IPS DF 6.9 (cell line): ENCODE measurements around the gene MRNIP.
"Not testable (repeated sequence)": the region's sequence is repeated elsewhere in the genome, so short reads cannot be mapped to it uniquely, and the experiment has no call there.

Experiments used
- DNase-seq: peaks from one replicate; pipeline ENCODE4 v3.0.0-alpha.2; 2013; ENCODE audit warnings: low read depth, low spot score
- H3K27ac ChIP-seq: one replicate; pipeline ENCODE4 v1.5.1; 2013; ENCODE audit warnings: low read length, control low read depth
- H3K27me3 ChIP-seq: 2 replicates; pipeline ENCODE4 v1.6.1; 2013; ENCODE audit warnings: mild to moderate bottlenecking, low read length; ENCODE audit not compliant: control insufficient read depth, insufficient read depth
- H3K36me3 ChIP-seq: 2 replicates; pipeline ENCODE4 v1.6.1; 2013; ENCODE audit warnings: low read length; ENCODE audit not compliant: control insufficient read depth, insufficient read depth
- H3K4me1 ChIP-seq: 2 replicates; pipeline ENCODE4 v1.6.1; 2013; ENCODE audit warnings: low read length; ENCODE audit not compliant: control insufficient read depth, insufficient read depth
- H3K4me3 ChIP-seq: 2 replicates; pipeline ENCODE4 v1.5.1; 2013; ENCODE audit warnings: mild to moderate bottlenecking, low read length
- H3K9me3 ChIP-seq: 2 replicates; pipeline ENCODE4 v1.6.1; 2013; ENCODE audit warnings: low read length, inconsistent platforms; ENCODE audit not compliant: control insufficient read depth, insufficient read depth
- WGBS: extraction: QIAGEN DNeasy Blood & Tissue Kit; methylation state at CpG from one replicate; pipeline ENCODE4 v1.1.7; 2013; ENCODE audit warnings: mixed read lengths, missing lambda C conversion rate; ENCODE audit not compliant: insufficient read length, insufficient coverage; 5-methylcytosine and 5-hydroxymethylcytosine counted together

The MRNIP gene

GRCh38 chr5:179878222-179879002 lies 19.8 kb upstream of the MRNIP start:
- Histone ChIP-seq H3K36me3 (peaks cover 21% of the 10 kb centered on the region; the same call in 1 of the 2 replicates), H3K27me3 (no peaks in the 10 kb centered on the region), H3K4me3 (no peak overlapping the region), H3K9me3 (no peaks in the 10 kb centered on the region; the same call in 1 of the 2 replicates), H3K27ac (no peak overlapping the region), H3K4me1 (no peaks in the 10 kb centered on the region)
- WGBS, result no CpG with 5 or more reads among the region's 26 CpGs
- no peak for DNase-seq

- Histone ChIP-seq H3K36me3 (peaks cover 29% of the 10 kb centered on the region), H3K4me1 (no peaks in the 10 kb centered on the region), H3K27ac (no peak overlapping the region), H3K9me3 (no peaks in the 10 kb centered on the region), H3K4me3 (no peak overlapping the region), H3K27me3 (no peaks in the 10 kb centered on the region)
- WGBS, result no CpG with 5 or more reads among the region's 3 CpGs
- DNase-seq, result no peak
Observed at GRCh38 chr5:179876610-179876952, 18.0 kb upstream of the MRNIP start.

- Histone ChIP-seq H3K36me3 (peaks cover 29% of the 10 kb centered on the region), H3K27ac (no peak overlapping the region), H3K27me3 (no peaks in the 10 kb centered on the region), H3K4me3 (no peak overlapping the region), H3K9me3 (no peaks in the 10 kb centered on the region), H3K4me1 (no peaks in the 10 kb centered on the region)
- no CpG with 5 or more reads among the region's 16 CpGs for WGBS
- no peak for DNase-seq
Observed at GRCh38 chr5:179875741-179876609, 17.4 kb upstream of the MRNIP start.

GRCh38 chr5:179874536-179875292 lies 16.1 kb upstream of the MRNIP start:
- H3K9me3 ChIP-seq, result no peaks in the 10 kb centered on the region
- H3K4me1 ChIP-seq, result no peaks in the 10 kb centered on the region; the same call in 1 of the 2 replicates
- peaks cover 26% of the 10 kb centered on the region for H3K36me3 ChIP-seq
- no CpG with 5 or more reads among the region's 28 CpGs for WGBS
- H3K27me3 ChIP-seq, result no peaks in the 10 kb centered on the region
- no peak for DNase-seq
- no peak overlapping the region for H3K27ac ChIP-seq
- no peak overlapping the region for H3K4me3 ChIP-seq

- H3K36me3 ChIP-seq, result peaks cover 25% of the 10 kb centered on the region
- no peak for DNase-seq
- WGBS, result no CpG with 5 or more reads among the region's 3 CpGs
Observed at GRCh38 chr5:179874136-179874535, 15.5 kb upstream of the MRNIP start.

GRCh38 chr5:179873588-179874110 lies 15.0 kb upstream of the MRNIP start:
- no peaks in the 10 kb centered on the region for H3K9me3 ChIP-seq
- peaks cover 21% of the 10 kb centered on the region for H3K36me3 ChIP-seq
- H3K27me3 ChIP-seq, result no peaks in the 10 kb centered on the region
- H3K4me3 ChIP-seq, result no peak overlapping the region
- H3K27ac ChIP-seq, result no peak overlapping the region
- no peaks in the 10 kb centered on the region; the same call in 1 of the 2 replicates for H3K4me1 ChIP-seq
- WGBS, result no CpG with 5 or more reads among the region's 7 CpGs
- DNase-seq, result no peak

More at GRCh38 chr5:179874136-179874535, 15.5 kb upstream of the MRNIP start:
- Histone ChIP-seq H3K27me3 (no peaks in the 10 kb centered on the region), H3K9me3 (no peaks in the 10 kb centered on the region), H3K4me1 (no peaks in the 10 kb centered on the region; the same call in 1 of the 2 replicates), H3K27ac (no peak overlapping the region), H3K4me3 (no peak overlapping the region)

GRCh38 chr5:179872828-179873575 lies 14.4 kb upstream of the MRNIP start:
- no peak for DNase-seq
- H3K4me3 ChIP-seq, result no peak overlapping the region
- H3K9me3 ChIP-seq, result no peaks in the 10 kb centered on the region
- H3K36me3 ChIP-seq, result peaks cover 24% of the 10 kb centered on the region
- WGBS, result no CpG with 5 or more reads among the region's 14 CpGs
- H3K27me3 ChIP-seq, result no peaks in the 10 kb centered on the region
- H3K4me1 ChIP-seq, result no peaks in the 10 kb centered on the region; the same call in 1 of the 2 replicates
- H3K27ac ChIP-seq, result no peak overlapping the region

GRCh38 chr5:179872055-179872827 lies 13.6 kb upstream of the MRNIP start:
- no peak for DNase-seq
- no peak overlapping the region for H3K27ac ChIP-seq
- peaks cover 21% of the 10 kb centered on the region for H3K36me3 ChIP-seq
- WGBS, result no CpG with 5 or more reads among the region's 18 CpGs
- no peaks in the 10 kb centered on the region for H3K9me3 ChIP-seq
- no peaks in the 10 kb centered on the region for H3K27me3 ChIP-seq
- H3K4me1 ChIP-seq, result no peaks in the 10 kb centered on the region; the same call in 1 of the 2 replicates
- H3K4me3 ChIP-seq, result no peak overlapping the region

- H3K4me1 ChIP-seq, H3K27ac ChIP-seq, DNase-seq, H3K4me3 ChIP-seq, H3K27me3 ChIP-seq, H3K9me3 ChIP-seq: not testable (repeated sequence)
- WGBS, result no CpG with 5 or more reads among the region's 14 CpGs
- peaks cover 21% of the 10 kb centered on the region for H3K36me3 ChIP-seq
Observed at GRCh38 chr5:179871533-179871932, 12.9 kb upstream of the MRNIP start.
